K562 (cell line): ENCODE measurements around the gene LNX2.

Experiments
- CREB1 ChIP-seq, 2 experiments: sonication (generic) in 1 of 2; formaldehyde crosslinking in 1 of 2; IDR thresholded peaks; 2 replicates each; pipeline versions ENCODE4 v1.6.1 to v1.8.0; 2012 to 2022; ENCODE audit warnings: inconsistent platforms in 1 of 2, mild to moderate bottlenecking in 1 of 2, missing genetic modification reagents in 1 of 2, moderate library complexity in 1 of 2
- NR3C1 ChIP-seq: sonication (generic); formaldehyde crosslinking; IDR thresholded peaks from 2 replicates; pipeline ENCODE4 v1.8.1; 2022; ENCODE audit warnings: missing genetic modification reagents
- TEAD1 ChIP-seq, 2 experiments: fragments of 450-650 bp in 1 of 2; sonication (generic) in 1 of 2; formaldehyde crosslinking; IDR thresholded peaks; 2 replicates each; pipeline versions ENCODE4 v1.4.0 to v1.8.0; 2020 to 2022; ENCODE audit warnings: mild to moderate bottlenecking in 2 of 2, missing genetic modification reagents in 1 of 2
- TF ChIP-seq, protein P1 (sequence below), 3 experiments: IDR thresholded peaks in 2 of 3; conservative IDR thresholded peaks in 1 of 3; 2 replicates each; pipeline ENCODE4 v1.5.1; 2011 to 2012; ENCODE audit warnings: low read length in 3 of 3, mild to moderate bottlenecking in 3 of 3, control low read depth in 2 of 3, improper control_type of control experiment in 1 of 3, inconsistent platforms in 1 of 3, low read depth in 1 of 3, mixed read lengths in 1 of 3, moderate library complexity in 1 of 3; ENCODE audit not compliant: insufficient read depth in 2 of 3
- TF ChIP-seq, protein P2 (sequence below): fragments of 250-450 bp; sonication (Bioruptor Pico); IDR thresholded peaks from 2 replicates; pipeline ENCODE4 v1.8.0; 2022; ENCODE audit warnings: inconsistent platforms, mild to moderate bottlenecking, moderate library complexity, borderline replicate concordance

DNA sequence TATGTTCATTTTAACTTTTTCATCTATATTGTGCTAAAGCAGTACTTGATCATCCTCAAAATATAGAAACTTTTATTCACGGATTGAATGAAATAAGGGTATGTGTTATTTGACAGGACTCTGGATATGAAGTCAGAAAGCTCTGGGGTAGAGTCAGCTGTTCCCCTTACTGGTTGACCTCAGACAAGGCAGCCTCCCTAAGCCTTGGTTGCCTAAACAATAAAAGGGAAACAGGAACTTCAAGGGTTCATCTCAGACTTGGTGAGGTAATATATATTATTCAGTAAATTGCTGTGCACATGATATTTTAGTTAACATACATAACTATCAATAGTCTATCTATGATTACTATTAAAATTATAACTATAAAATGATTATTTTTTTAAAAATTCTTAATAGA, 14.9 kb upstream of the LNX2 start:
- TF ChIP-seq, protein P1, sequence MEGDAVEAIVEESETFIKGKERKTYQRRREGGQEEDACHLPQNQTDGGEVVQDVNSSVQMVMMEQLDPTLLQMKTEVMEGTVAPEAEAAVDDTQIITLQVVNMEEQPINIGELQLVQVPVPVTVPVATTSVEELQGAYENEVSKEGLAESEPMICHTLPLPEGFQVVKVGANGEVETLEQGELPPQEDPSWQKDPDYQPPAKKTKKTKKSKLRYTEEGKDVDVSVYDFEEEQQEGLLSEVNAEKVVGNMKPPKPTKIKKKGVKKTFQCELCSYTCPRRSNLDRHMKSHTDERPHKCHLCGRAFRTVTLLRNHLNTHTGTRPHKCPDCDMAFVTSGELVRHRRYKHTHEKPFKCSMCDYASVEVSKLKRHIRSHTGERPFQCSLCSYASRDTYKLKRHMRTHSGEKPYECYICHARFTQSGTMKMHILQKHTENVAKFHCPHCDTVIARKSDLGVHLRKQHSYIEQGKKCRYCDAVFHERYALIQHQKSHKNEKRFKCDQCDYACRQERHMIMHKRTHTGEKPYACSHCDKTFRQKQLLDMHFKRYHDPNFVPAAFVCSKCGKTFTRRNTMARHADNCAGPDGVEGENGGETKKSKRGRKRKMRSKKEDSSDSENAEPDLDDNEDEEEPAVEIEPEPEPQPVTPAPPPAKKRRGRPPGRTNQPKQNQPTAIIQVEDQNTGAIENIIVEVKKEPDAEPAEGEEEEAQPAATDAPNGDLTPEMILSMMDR (IDR thresholded peaks at IDR 0.05 in 2 of 3, conservative IDR thresholded peaks at IDR 0.05 in 1 of 3; ENCODE audit: insufficient read depth in 2 of 3, low read depth in 1 of 3, low read length in 3 of 3) = no peak
- TF ChIP-seq TEAD1 (CRISPR knock-in tag; IDR thresholded peaks at IDR 0.05) (no peak), NR3C1 (CRISPR knock-in tag) (no peak), CREB1 (IDR thresholded peaks at IDR 0.05) (no peak), CREB1 (CRISPR knock-in tag; IDR thresholded peaks at IDR 0.05) (no peak)
- TF ChIP-seq, protein P2, sequence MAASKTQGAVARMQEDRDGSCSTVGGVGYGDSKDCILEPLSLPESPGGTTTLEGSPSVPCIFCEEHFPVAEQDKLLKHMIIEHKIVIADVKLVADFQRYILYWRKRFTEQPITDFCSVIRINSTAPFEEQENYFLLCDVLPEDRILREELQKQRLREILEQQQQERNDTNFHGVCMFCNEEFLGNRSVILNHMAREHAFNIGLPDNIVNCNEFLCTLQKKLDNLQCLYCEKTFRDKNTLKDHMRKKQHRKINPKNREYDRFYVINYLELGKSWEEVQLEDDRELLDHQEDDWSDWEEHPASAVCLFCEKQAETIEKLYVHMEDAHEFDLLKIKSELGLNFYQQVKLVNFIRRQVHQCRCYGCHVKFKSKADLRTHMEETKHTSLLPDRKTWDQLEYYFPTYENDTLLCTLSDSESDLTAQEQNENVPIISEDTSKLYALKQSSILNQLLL (CRISPR knock-in tag) = no peak
